HTR-8/SVneo (cell line): ENCODE data around the gene NPEPPS.
A peak's percentile ranks its signal among the peaks of the same experiment; 100 is the strongest.

Experiments
- DNase-seq: peaks from one replicate; pipeline ENCODE4 v3.0.0; 2011; ENCODE audit warnings: low spot score, mixed read lengths; ENCODE audit not compliant: insufficient read length
- FAIRE-seq: peaks from 2 replicates; lab custom pipeline; 2011; peaks lifted over from hg19 to GRCh38; lab: Jason Lieb, UNC

The NPEPPS gene

DNA sequence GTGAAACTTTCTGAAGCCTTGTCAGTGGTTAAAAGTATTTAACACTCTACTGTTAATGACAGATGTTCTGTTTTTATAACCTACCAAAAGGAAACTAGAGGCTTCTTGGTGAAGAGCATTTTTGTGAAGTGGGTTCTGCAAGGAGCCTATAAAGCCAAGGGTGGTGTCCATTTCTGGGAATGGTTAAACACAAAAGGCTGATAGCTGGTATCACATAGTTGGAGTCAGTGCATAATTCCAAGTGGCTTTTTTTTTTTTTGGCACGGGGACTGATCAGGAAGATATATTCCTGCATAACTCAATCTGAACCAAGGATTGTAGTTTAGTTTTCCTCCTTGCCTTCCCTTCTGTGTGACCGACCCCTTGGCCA, 91.3 kb downstream of the NPEPPS start:
- DNase-seq (no peak), FAIRE-seq (no peak)

DNA sequence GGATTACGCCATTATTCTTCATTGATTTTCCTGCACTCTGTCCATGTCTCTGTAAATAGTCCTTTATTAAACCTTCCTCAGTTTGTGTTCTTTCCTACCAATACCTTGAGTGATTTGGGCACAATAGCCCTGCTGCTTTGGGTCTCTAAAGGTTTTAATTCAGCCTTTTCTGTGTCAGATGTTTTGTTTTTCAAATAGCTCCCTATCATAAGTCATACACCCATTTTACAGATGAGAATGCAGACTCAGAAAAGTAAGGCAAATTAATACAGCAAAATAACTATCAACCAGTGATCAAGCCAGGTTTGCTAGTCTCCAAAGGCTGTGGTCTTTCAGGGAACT, 93.8 kb downstream of the NPEPPS start:
- no peak for FAIRE-seq
- DNase-seq: no peak

GRCh38 chr17:47628014-47628566, 97.2 kb downstream of the NPEPPS start:
- no peak for DNase-seq
- FAIRE-seq: no peak

DNA sequence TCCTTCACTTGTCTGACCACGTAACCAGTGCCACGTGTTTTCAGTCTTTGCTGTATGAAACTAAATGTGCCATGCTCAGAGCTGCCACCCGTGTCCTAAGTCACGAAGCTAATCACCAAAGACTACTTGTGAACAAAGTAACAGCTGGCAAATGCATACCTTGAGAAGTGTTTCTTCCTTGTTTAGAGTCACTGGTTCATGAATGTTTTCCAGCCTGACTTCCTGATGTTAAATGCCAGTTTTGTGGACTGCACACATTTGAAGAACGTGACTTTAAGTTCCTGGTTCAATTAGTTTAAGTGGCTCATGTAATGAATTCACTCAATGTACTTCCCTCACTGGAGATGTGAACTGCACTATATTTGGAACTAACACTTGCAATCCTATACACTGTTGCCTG, 98.9 kb downstream of the NPEPPS start:
- FAIRE-seq: peak; percentile 36
- DNase-seq: no peak

- no peak for DNase-seq
- FAIRE-seq: no peak
These were observed 99.7 kb downstream of the NPEPPS start for GRCh38 chr17:47630614-47631013.

DNA sequence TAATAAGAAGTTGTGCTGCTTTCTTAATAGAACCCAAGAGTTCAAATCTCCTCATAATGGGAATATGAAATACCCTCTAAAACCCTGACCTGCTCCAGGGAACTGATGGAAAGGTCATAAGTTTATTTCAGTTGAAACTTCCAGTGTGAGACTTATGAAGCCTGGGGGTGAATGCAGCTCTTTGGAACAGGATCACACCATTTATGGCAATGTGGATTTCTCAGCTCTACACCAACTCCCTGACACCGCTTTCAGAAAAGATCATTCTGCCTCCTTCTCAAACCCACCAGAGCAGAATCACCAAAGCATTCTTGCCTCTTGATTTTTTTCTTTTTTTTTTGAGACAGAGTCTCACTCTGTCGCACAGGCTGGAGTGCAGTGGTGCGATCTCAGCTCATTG, 102.1 kb downstream of the NPEPPS start:
- DNase-seq (no peak), FAIRE-seq (no peak)

- no peak for DNase-seq
- no peak for FAIRE-seq
These were observed 103.1 kb downstream of the NPEPPS start for GRCh38 chr17:47633996-47634395.

- no peak for FAIRE-seq
- no peak for DNase-seq
These were observed 104.0 kb downstream of the NPEPPS start for GRCh38 chr17:47634870-47635269.

GRCh38 chr17:47635734-47636133, 104.8 kb downstream of the NPEPPS start:
- no peak for FAIRE-seq

DNA sequence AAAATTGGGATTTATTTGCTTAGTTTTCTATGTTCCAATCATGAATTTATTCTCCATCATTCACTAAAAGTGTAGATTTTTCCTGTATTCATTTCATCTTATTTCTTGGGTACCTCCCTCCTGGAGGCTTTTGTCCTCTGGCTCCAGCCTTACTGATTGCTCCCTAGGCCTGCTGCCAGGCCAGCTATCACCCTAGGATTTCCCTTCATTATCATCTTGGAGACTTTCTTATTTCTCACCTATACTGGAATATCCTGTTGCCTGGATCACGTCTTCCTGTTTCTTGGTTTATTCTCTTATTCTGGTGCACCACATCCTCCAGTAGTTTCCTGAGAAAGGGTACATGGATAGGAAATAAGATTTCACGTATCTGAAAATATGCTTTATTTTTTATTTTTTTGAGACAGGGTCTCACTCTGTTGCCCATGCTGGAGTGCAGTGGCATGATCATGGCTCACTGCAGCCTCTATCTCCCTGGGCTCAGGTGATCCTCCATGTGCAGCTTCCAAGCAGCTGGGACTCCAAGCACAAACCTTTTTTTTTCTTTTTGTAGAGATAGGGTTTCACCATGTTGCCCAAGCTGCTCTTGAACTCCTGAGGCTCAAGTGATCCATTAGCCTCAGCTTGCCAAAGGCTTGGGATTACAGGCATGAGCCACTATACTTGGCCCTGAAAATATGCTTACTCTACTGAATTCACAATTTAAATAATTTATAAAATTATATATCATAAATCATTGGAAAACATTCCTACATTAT, 105.5 kb downstream of the NPEPPS start:
- DNase-seq (no peak), FAIRE-seq (no peak)

More at GRCh38 chr17:47635734-47636133, 104.8 kb downstream of the NPEPPS start:
- no peak for DNase-seq

- no peak for DNase-seq
- no peak for FAIRE-seq
These were observed 108.0 kb downstream of the NPEPPS start for GRCh38 chr17:47638903-47639302.

- no peak for FAIRE-seq
These were observed 109.2 kb downstream of the NPEPPS start for GRCh38 chr17:47640076-47640475.

GRCh38 chr17:47641202-47641601, 110.3 kb downstream of the NPEPPS start:
- FAIRE-seq (no peak), DNase-seq (no peak)

More at GRCh38 chr17:47640076-47640475, 109.2 kb downstream of the NPEPPS start:
- DNase-seq: no peak

GRCh38 chr17:47643116-47643515, 112.2 kb downstream of the NPEPPS start:
- FAIRE-seq (no peak), DNase-seq (no peak)

DNA sequence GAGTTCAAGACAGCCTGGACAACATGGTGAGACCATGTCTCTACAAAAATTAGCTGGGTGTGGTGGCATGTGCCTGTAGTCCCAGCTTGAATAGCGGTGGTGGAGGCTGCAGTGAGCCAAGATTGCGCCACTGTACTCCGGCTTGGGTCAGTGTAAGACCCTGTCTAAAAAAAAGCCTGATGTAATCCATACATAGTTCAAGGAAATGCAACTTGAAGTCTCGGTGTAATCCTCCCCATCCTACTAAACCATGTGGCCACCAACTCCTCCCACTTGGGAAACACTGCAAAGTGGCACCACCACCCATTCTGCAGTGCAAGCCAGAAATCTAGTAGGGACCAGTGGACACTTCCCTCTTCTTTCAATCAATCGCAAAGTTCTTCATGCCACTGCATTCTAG, 113.4 kb downstream of the NPEPPS start:
- DNase-seq (no peak), FAIRE-seq (no peak)

DNA sequence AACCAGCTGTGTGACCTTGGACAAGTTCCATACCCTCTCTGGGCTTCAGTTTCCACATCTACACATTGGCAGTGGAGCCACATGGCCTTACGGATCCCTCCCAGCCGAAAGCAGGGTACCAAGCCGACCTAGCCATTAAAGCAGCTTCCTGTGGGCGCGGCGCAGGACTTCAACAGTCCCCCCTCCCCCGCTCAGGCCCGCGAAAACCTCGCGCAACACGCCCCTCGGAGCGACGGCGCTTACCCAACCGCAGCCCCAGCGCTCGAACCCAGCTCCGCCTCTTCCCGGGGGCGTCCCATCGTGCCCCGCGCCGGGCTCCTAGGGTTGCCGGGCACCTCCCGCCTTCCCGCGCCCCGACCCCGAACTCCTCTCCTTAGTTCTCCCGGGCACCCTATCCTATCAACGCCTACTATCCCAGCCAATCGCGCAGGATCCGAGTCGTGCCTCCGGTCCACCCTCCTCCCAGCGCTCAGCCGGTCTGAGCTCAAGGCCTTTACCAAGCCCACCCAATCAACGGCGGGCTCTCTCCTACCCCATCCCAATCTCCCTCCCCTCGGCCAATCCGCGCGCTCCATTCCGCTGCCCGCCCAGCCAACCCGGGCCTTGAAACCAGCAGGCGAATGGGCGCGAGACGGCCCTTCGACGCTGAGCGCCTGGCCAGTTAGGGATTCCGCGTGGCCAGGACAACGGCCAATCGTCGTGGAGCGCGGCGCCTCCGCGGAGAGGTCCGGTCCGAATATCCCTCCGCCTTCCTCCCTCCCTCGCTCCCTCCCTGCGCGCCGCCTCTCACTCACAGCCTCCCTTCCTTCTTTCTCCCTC, 118.5 kb downstream of the NPEPPS start, which contains the start of gene KPNB1:
KPNB1 (plus strand) TSS at position 767 of the 819 bp plus-strand sequence. CDS start 326 bp downstream, outside the sequence.
- DNase-seq (peak; percentile 99), FAIRE-seq (peak; percentile 99)

GRCh38 chr17:47649972-47650524, 119.1 kb downstream of the NPEPPS start:
- FAIRE-seq (no peak), DNase-seq (peak; percentile 47)

GRCh38 chr17:47650525-47651522, 119.9 kb downstream of the NPEPPS start:
- DNase-seq (peak; percentile 98), FAIRE-seq (peak; percentile 98)

GRCh38 chr17:47651704-47652103, 120.8 kb downstream of the NPEPPS start:
- FAIRE-seq (no peak), DNase-seq (no peak)

DNA sequence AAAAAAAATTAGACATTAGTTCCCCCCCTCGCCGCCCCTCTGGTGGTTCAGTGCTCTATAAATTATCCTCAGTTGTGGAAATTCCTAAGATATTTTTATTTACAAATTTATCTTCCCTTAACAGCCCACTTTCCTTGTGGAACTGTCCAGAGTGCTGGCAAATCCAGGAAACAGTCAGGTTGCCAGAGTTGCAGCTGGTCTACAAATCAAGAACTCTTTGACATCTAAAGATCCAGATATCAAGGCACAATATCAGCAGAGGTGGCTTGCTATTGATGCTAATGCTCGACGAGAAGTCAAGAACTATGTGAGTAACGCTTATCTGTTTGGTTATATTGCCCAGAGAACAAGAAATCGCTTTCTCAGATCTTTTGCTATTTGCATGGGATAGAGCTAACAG, 121.7 kb downstream of the NPEPPS start:
- FAIRE-seq (no peak), DNase-seq (no peak)
